ENCODE measurements around the gene ITPRIPL2. TPM values are rescaled to one million over a fixed set of nuclear protein-coding genes. Genes with fewer than 3 reads are reported as not detected.
A peak's percentile ranks its signal among the peaks of the same experiment; 100 is the strongest.

The ITPRIPL2 gene
- total RNA-seq, 4 donors from 2014 or later = 57.3 to 61.0 (median 58.1) TPM

DNA sequence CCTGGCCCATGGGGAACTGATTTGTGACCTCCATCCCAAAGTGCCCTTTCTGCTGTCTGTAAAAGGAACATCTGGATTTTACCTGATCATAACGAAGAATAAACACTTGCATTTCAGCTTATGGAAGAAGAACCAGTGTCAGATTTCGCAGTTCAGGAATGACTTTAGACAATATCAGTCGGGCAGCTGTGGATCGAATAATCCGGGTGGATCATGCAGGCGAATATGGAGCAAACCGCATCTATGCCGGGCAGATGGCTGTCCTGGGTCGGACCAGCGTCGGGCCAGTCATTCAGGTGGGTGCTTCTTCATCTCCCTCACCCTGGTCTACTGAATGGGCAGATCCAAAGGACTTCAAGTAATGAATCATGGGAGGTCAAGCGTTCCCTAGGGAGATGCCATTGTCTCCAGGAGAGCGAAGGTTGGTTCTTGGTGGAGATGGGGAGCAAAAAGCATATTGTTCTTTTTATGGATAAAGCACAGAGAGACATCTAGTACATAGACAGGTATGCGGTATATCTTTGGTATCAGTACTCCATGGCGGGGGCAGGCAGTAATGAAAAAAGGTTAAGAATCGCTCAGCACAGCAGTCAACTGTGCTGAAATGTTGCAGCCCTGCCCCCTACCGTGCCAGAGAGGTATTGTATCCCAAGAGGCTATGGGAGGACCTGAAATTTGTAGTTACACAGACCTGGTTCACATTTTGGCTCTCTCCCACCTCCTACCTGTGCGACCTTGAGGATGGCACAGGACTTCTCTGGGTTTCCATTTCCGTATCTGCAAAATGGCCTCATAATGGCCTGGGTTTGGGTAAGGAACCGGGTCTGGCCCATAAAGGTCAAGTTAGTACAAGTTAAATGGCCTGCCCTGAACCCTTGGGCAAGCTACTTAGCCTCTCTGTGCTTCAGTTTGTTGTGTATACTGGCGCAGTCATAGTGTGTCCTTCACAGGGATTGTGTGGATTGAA is 41.7 kb upstream of the ITPRIPL2 start:
- intact Hi-C loops (cut with DNase I; ENCODE audit: low total_unique reads) = loop anchor here (5.0 kb wide), 1 partner anchor 90 kb away; the partner anchor contains the start of gene TMC7
- WGBS, 2 donors = 75 to 79% methylated on average over 21 of the region's 21 CpGs
- TF ChIP-seq, protein P1, sequence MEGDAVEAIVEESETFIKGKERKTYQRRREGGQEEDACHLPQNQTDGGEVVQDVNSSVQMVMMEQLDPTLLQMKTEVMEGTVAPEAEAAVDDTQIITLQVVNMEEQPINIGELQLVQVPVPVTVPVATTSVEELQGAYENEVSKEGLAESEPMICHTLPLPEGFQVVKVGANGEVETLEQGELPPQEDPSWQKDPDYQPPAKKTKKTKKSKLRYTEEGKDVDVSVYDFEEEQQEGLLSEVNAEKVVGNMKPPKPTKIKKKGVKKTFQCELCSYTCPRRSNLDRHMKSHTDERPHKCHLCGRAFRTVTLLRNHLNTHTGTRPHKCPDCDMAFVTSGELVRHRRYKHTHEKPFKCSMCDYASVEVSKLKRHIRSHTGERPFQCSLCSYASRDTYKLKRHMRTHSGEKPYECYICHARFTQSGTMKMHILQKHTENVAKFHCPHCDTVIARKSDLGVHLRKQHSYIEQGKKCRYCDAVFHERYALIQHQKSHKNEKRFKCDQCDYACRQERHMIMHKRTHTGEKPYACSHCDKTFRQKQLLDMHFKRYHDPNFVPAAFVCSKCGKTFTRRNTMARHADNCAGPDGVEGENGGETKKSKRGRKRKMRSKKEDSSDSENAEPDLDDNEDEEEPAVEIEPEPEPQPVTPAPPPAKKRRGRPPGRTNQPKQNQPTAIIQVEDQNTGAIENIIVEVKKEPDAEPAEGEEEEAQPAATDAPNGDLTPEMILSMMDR (IDR thresholded peaks at IDR 0.05) = peak in 1 of 3 donors; percentile 26
- TF ChIP-seq POLR2A (IDR thresholded peaks at IDR 0.05) = no peak
- no peak overlapping the region for H3K4me3 ChIP-seq (ENCODE audit: low read depth, poor library complexity, severe bottlenecking)
- DNase-seq (ENCODE audit: low spot score in 2 of 2) = peak; percentile 30 to 75

DNA sequence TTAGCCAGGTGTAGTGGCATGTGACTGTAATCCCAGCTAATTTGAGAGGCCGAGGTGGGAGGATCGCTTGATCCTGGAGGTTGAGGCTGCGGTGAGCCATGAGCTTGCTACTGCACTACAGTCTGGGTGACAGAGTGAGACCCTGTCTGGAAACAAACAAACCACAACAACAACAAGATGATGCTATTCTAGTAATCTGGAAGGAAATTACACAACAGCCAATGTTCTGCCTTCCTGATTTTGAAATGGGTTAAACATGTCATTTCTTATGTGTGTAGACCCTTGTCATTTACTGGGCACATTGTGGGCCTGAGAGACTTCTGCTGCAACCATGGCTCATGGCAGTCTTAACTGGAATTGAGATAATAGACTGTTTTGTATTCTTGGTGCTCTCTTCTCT is 40.4 kb upstream of the ITPRIPL2 start:
- no peak for DNase-seq (ENCODE audit: low spot score in 2 of 2)
- TF ChIP-seq, protein P1 (IDR thresholded peaks at IDR 0.05) = no peak
- TF ChIP-seq POLR2A (IDR thresholded peaks at IDR 0.05) = no peak
- WGBS, 2 donors = 94 to 99% methylated on average over 3 of the region's 3 CpGs
- intact Hi-C loops (cut with DNase I; ENCODE audit: low total_unique reads) = loop anchor here (5.0 kb wide), 1 partner anchor 91 kb away; the partner anchor contains the start of gene TMC7
- no peak overlapping the region for H3K4me3 ChIP-seq (ENCODE audit: low read depth, poor library complexity, severe bottlenecking)

DNA sequence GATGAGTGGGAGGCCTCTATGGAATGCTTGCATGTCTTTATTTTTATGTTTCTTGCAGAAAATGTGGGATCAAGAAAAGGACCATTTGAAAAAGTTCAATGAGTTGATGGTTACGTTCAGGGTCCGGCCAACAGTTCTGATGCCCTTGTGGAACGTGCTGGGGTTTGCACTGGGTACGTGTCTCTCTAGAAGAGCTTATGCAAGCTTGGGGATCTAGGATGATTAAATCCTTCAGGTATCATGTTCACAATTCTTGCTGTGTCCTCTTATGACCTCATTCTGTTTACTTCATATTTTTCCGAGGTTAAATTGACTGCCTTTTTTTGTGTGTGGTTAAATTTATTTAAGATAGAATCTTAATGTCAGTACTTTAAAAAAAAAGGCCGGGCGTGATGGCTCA is 39.9 kb upstream of the ITPRIPL2 start:
- DNase-seq (ENCODE audit: low spot score in 2 of 2) = no peak
- intact Hi-C loops (cut with DNase I; ENCODE audit: low total_unique reads) = loop anchor here (5.0 kb wide), 1 partner anchor 92 kb away; the partner anchor contains the start of gene TMC7
- WGBS, 2 donors = 80 to 86% methylated on average over 7 of the region's 7 CpGs

DNA sequence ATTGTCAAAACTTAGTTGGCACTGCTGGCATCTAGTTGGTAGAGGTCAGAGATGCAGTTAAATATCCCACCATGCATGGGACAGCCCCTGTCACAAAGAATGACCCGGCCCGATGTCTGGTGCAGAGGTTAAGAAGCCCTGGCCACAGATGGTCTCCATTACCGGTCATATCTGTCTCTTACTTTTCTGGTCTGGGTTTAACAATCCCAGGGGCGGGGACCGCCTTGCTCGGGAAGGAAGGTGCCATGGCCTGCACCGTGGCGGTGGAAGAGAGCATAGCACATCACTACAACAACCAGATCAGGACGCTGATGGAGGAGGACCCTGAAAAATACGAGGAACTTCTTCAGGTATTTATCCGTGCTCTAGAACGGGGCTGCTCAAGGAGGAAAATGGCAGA is 38.3 kb upstream of the ITPRIPL2 start:
- 91 to 96% methylated on average over 12 of the region's 12 CpGs for WGBS, 2 donors
- intact Hi-C loops (cut with DNase I; ENCODE audit: low total_unique reads) = no loop called here
- H3K4me3 ChIP-seq (ENCODE audit: low read depth, poor library complexity, severe bottlenecking) = no peak overlapping the region
- TF ChIP-seq POLR2A (IDR thresholded peaks at IDR 0.05) = no peak
- TF ChIP-seq, protein P1 (IDR thresholded peaks at IDR 0.05) = no peak
- peak in 1 of 2 donors; percentile 42 for DNase-seq (ENCODE audit: low spot score in 2 of 2)

More for the DNA sequence above, 39.9 kb upstream of the ITPRIPL2 start:
- TF ChIP-seq POLR2A (IDR thresholded peaks at IDR 0.05) = no peak
- TF ChIP-seq, protein P1 (IDR thresholded peaks at IDR 0.05) = no peak
- H3K4me3 ChIP-seq (ENCODE audit: low read depth, poor library complexity, severe bottlenecking) = no peak overlapping the region

DNA sequence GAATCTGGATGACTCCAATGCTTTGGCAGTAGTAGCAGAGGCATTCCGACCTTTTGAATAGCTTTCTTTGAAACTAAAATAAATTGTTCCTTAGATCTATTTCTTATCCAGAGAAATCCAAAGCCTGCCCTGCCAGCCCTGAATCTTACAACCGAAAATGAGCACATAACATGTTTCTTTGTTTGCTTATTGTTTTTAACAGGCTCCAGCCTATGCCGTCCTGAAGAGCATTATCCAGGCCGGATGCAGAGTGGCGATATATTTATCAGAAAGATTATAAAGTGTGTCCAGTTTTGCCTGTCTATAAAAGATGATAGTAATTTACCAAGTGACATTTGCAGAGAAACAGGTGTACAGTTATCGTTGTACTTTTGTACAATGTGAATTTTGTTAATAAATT is 35.9 kb upstream of the ITPRIPL2 start:
- no peak overlapping the region for H3K4me3 ChIP-seq (ENCODE audit: low read depth, poor library complexity, severe bottlenecking)
- 85 to 88% methylated on average over 6 of the region's 6 CpGs for WGBS, 2 donors
- TF ChIP-seq, protein P1 (IDR thresholded peaks at IDR 0.05) = no peak
- no peak for DNase-seq (ENCODE audit: low spot score in 2 of 2)
- intact Hi-C loops (cut with DNase I; ENCODE audit: low total_unique reads) = no loop called here
